Measurements from ENCODE around the gene SOX5.
"Not testable (repeated sequence)": the region's sequence is repeated elsewhere in the genome, so short reads cannot be mapped to it uniquely, and the experiment has no call there.

The SOX5 gene

GRCh38 chr12:23507785-23508184 is 441.7 kb downstream of the SOX5 start:
- H3K4me3 Mint-ChIP-seq; DNase-seq; H3K27ac Mint-ChIP-seq; H3K36me3 Mint-ChIP-seq (ENCODE audit: low read depth); H3K4me1 Mint-ChIP-seq; ATAC-seq; H3K27me3 Mint-ChIP-seq: not testable (repeated sequence)
- peaks cover 13% of the 10 kb centered on the region for H3K9me3 Mint-ChIP-seq

GRCh38 chr12:23505736-23506135 is 443.7 kb downstream of the SOX5 start:
- H3K27ac Mint-ChIP-seq; DNase-seq; H3K9me3 Mint-ChIP-seq; H3K27me3 Mint-ChIP-seq; H3K4me1 Mint-ChIP-seq; ATAC-seq; H3K4me3 Mint-ChIP-seq; H3K36me3 Mint-ChIP-seq (ENCODE audit: low read depth): not testable (repeated sequence)

DNA sequence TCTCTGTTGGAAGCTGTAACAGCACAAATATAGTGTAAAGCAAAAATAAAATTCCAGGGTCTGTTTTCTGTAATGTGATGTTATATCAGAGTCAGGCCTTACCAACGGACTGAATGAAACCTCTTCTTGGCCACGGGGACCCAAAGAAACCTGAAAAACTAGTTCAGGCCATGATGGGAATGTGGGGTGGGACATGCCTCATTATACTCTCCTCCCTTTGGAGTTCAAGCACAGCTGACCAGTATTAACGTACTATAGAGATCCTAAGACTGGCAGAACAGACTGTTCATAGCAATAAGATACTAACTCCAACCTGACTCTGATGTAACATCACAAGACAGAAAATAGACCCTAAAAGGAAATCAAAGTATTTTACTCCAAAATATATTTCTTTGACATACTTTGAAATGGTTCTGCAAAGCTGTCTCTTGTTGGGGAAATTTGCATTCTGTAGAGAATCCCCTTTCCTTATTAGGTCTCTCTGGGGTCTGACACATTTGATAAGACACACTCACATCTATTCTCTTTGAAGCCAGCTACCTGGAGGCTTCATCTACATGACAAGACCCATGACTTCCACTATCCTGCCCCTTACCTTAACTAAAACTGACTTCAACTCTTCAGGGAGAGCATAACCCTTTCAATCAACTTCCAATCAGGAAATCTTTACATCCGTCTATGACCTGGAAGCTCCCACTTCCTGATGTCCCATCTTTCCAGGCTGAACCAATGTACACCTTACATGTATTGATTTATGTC is 444.6 kb downstream of the SOX5 start:
- DNase-seq = no peak
- Mint-ChIP-seq H3K4me3 (no peak overlapping the region), H3K27ac (no peak overlapping the region), H3K36me3 (ENCODE audit: low read depth) (no peaks in the 10 kb centered on the region), H3K4me1 (no peaks in the 10 kb centered on the region), H3K27me3 (no peaks in the 10 kb centered on the region), H3K9me3 (peaks cover 6% of the 10 kb centered on the region)
- no peak for ATAC-seq

- no peak overlapping the region for H3K27ac Mint-ChIP-seq
- no peak for ATAC-seq
Measured at GRCh38 chr12:23504043-23504442, 445.4 kb downstream of the SOX5 start.

GRCh38 chr12:23503544-23503943 is 445.9 kb downstream of the SOX5 start:
- no peak for ATAC-seq
- Mint-ChIP-seq H3K4me3 (no peak overlapping the region), H3K36me3 (ENCODE audit: low read depth) (no peaks in the 10 kb centered on the region), H3K27ac (no peak overlapping the region), H3K9me3 (peaks cover 12% of the 10 kb centered on the region), H3K27me3 (no peaks in the 10 kb centered on the region), H3K4me1 (no peaks in the 10 kb centered on the region)
- no peak for DNase-seq

More at GRCh38 chr12:23504043-23504442, 445.4 kb downstream of the SOX5 start:
- H3K4me1 Mint-ChIP-seq = no peaks in the 10 kb centered on the region
- no peaks in the 10 kb centered on the region for H3K36me3 Mint-ChIP-seq (ENCODE audit: low read depth)
- DNase-seq = no peak
- no peaks in the 10 kb centered on the region for H3K27me3 Mint-ChIP-seq
- H3K4me3 Mint-ChIP-seq = no peak overlapping the region
- peaks cover 7% of the 10 kb centered on the region for H3K9me3 Mint-ChIP-seq

- H3K27ac Mint-ChIP-seq = no peak overlapping the region
- ATAC-seq (no peak), DNase-seq (no peak)
- H3K9me3 Mint-ChIP-seq = peaks cover 15% of the 10 kb centered on the region
- H3K4me3 Mint-ChIP-seq = no peak overlapping the region
- no peaks in the 10 kb centered on the region for H3K36me3 Mint-ChIP-seq (ENCODE audit: low read depth)
- H3K27me3 Mint-ChIP-seq = no peaks in the 10 kb centered on the region
- no peaks in the 10 kb centered on the region for H3K4me1 Mint-ChIP-seq
Measured at GRCh38 chr12:23502259-23502658, 447.2 kb downstream of the SOX5 start.

GRCh38 chr12:23495472-23495871 is 454.0 kb downstream of the SOX5 start:
- no peaks in the 10 kb centered on the region for H3K36me3 Mint-ChIP-seq (ENCODE audit: low read depth)
- ATAC-seq = no peak
- H3K9me3 Mint-ChIP-seq = peaks cover 16% of the 10 kb centered on the region
- no peak overlapping the region for H3K27ac Mint-ChIP-seq
- no peak for DNase-seq
- no peaks in the 10 kb centered on the region for H3K4me1 Mint-ChIP-seq
- H3K4me3 Mint-ChIP-seq = no peak overlapping the region
- no peaks in the 10 kb centered on the region for H3K27me3 Mint-ChIP-seq

DNA sequence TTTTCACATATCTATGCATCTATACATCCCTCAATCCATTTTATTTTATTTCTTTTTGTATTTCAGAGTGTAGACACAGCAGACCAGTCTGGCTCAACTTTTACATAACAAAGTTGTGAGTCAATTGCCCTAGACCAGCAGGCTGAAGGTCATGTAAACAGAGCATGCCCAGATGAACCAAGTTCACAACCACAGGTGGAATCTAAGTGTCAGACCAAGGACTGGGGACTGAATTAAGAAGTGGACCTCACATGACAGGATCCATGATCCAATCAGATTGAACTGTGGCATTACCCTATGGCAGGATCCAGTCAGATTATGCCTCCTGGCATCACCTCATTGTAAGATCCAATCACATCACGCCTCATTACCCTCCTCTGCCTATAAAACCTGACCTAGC is 455.8 kb downstream of the SOX5 start:
- H3K9me3 Mint-ChIP-seq = peaks cover 11% of the 10 kb centered on the region
- no peaks in the 10 kb centered on the region for H3K36me3 Mint-ChIP-seq (ENCODE audit: low read depth)
- H3K4me3 Mint-ChIP-seq = no peak overlapping the region
- H3K27me3 Mint-ChIP-seq = no peaks in the 10 kb centered on the region
- DNase-seq (no peak), ATAC-seq (no peak)
- no peak overlapping the region for H3K27ac Mint-ChIP-seq
- H3K4me1 Mint-ChIP-seq = no peaks in the 10 kb centered on the region

- not testable (repeated sequence) for ATAC-seq; DNase-seq; H3K27me3 Mint-ChIP-seq; H3K4me3 Mint-ChIP-seq; H3K9me3 Mint-ChIP-seq; H3K4me1 Mint-ChIP-seq; H3K27ac Mint-ChIP-seq; H3K36me3 Mint-ChIP-seq (ENCODE audit: low read depth)
Measured at GRCh38 chr12:23491029-23491428, 458.4 kb downstream of the SOX5 start.

GRCh38 chr12:23488130-23488529 is 461.3 kb downstream of the SOX5 start:
- H3K4me3 Mint-ChIP-seq = no peak overlapping the region
- H3K27ac Mint-ChIP-seq = no peak overlapping the region
- H3K27me3 Mint-ChIP-seq = no peaks in the 10 kb centered on the region
- no peak for DNase-seq
- ATAC-seq = no peak
- H3K9me3 Mint-ChIP-seq = peaks cover 11% of the 10 kb centered on the region
- H3K36me3 Mint-ChIP-seq (ENCODE audit: low read depth) = no peaks in the 10 kb centered on the region
- H3K4me1 Mint-ChIP-seq = no peaks in the 10 kb centered on the region

GRCh38 chr12:23484238-23484637 is 465.2 kb downstream of the SOX5 start:
- no peak overlapping the region for H3K4me3 Mint-ChIP-seq
- H3K4me1 Mint-ChIP-seq = no peaks in the 10 kb centered on the region
- ATAC-seq = no peak
- no peak for DNase-seq
- peaks cover 17% of the 10 kb centered on the region for H3K9me3 Mint-ChIP-seq
- H3K27ac Mint-ChIP-seq = no peak overlapping the region
- no peaks in the 10 kb centered on the region for H3K36me3 Mint-ChIP-seq (ENCODE audit: low read depth)
- no peaks in the 10 kb centered on the region for H3K27me3 Mint-ChIP-seq

DNA sequence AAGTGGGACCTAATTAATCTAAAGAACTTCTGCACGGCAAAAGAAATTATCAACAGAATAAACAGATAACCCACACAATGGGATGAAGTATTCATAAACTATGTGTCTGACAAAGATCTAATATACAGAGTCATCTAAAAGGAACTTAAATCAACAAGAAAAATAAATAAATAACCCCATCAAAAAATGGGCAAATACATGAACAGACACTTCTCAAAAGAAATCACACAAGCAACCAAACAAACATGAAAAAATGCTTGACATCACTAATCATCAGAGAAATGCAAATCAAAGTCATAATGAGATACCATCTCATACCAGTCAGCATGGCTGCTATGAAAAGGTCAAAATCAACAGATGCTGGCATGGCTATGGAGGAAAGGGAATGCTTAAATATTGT is 466.9 kb downstream of the SOX5 start:
- no peaks in the 10 kb centered on the region for H3K4me1 Mint-ChIP-seq
- no peak for ATAC-seq
- peaks cover 25% of the 10 kb centered on the region for H3K9me3 Mint-ChIP-seq
- H3K27me3 Mint-ChIP-seq = no peaks in the 10 kb centered on the region
- H3K4me3 Mint-ChIP-seq = no peak overlapping the region
- H3K27ac Mint-ChIP-seq = no peak overlapping the region
- H3K36me3 Mint-ChIP-seq (ENCODE audit: low read depth) = no peaks in the 10 kb centered on the region
- no peak for DNase-seq
